Measurements from ENCODE around the gene AACS.

GRCh38 chr12:125129179-125129571 is 63.9 kb downstream of the AACS start:
- no peak for TF ChIP-seq CTCF (IDR thresholded peaks at IDR 0.05)
- TF ChIP-seq POLR2A (IDR thresholded peaks at IDR 0.05) = no peak

Measured in body of pancreas (tissue), 4 donors.